EL (cell line): ENCODE measurements around the gene KIAA0825.
"Not testable (repeated sequence)": the region's sequence is repeated elsewhere in the genome, so short reads cannot be mapped to it uniquely, and the experiment has no call there.

Experiments used
- DNase-seq: peaks from one replicate; pipeline ENCODE4 v3.0.0-alpha.2; 2016

Gene KIAA0825

GRCh38 chr5:94618493-94619328 lies at the start of gene KIAA0825, which contains the start of gene SLF1:
TSS of gene KIAA0825 (minus strand) at chr5:94618604. CDS start at chr5:94537126, 81,478 bp downstream.
TSS of gene SLF1 (plus strand) at chr5:94618669. CDS start at chr5:94628811, 10,142 bp downstream.
- DNase-seq, result peak; percentile 91

GRCh38 chr5:94667937-94668336 lies 49.5 kb upstream of the KIAA0825 start:
- DNase-seq, result no peak

- DNase-seq, result no peak
These were observed 42.7 kb upstream of the KIAA0825 start for GRCh38 chr5:94661086-94661485.

GRCh38 chr5:94660506-94660905 lies 42.1 kb upstream of the KIAA0825 start:
- DNase-seq, result no peak

- no peak for DNase-seq
These were observed 39.9 kb upstream of the KIAA0825 start for GRCh38 chr5:94658272-94658671.

GRCh38 chr5:94649874-94650273 lies 31.5 kb upstream of the KIAA0825 start:
- no peak for DNase-seq

GRCh38 chr5:94646758-94647157 lies 28.4 kb upstream of the KIAA0825 start:
- DNase-seq, result no peak

GRCh38 chr5:94645053-94645452 lies 26.6 kb upstream of the KIAA0825 start:
- no peak for DNase-seq

- DNase-seq, result no peak
These were observed 21.8 kb upstream of the KIAA0825 start for GRCh38 chr5:94640176-94640575.

- DNase-seq, result no peak
These were observed 13.6 kb upstream of the KIAA0825 start for GRCh38 chr5:94632024-94632423.

GRCh38 chr5:94627191-94627590 lies 8.8 kb upstream of the KIAA0825 start:
- DNase-seq, result no peak

GRCh38 chr5:94623877-94624276 lies 5.5 kb upstream of the KIAA0825 start:
- DNase-seq, result no peak

- peak; percentile 13 for DNase-seq
These were observed 4.6 kb upstream of the KIAA0825 start for GRCh38 chr5:94623011-94623410.

GRCh38 chr5:94621763-94622162 lies 3.4 kb upstream of the KIAA0825 start:
- no peak for DNase-seq

- no peak for DNase-seq
These were observed 1.9 kb upstream of the KIAA0825 start for GRCh38 chr5:94620256-94620655.

GRCh38 chr5:94618029-94618492 lies 343 bp downstream of the KIAA0825 start:
- peak; percentile 78 for DNase-seq

GRCh38 chr5:94615862-94616261 lies 2.5 kb downstream of the KIAA0825 start:
- DNase-seq, result no peak

GRCh38 chr5:94614156-94614805 lies 4.1 kb downstream of the KIAA0825 start:
- DNase-seq, result no peak

- DNase-seq, result peak; percentile 9
These were observed 4.8 kb downstream of the KIAA0825 start for GRCh38 chr5:94613583-94613982.

- no peak for DNase-seq
These were observed 23.0 kb downstream of the KIAA0825 start for GRCh38 chr5:94595281-94595840.

GRCh38 chr5:94577466-94578245 lies 40.7 kb downstream of the KIAA0825 start:
- no peak for DNase-seq

GRCh38 chr5:94575196-94575595 lies 43.2 kb downstream of the KIAA0825 start:
- no peak for DNase-seq

GRCh38 chr5:94573349-94573748 lies 45.1 kb downstream of the KIAA0825 start:
- DNase-seq, result not testable (repeated sequence)
